IMR-90 (cell line): ENCODE results near the gene MTMR3. TPM values are rescaled to one million over a fixed set of nuclear protein-coding genes. Genes with fewer than 3 reads are reported as not detected.

ENCODE experiments used
- ATAC-seq: fragments of 200-7000 bp; cut with Tn5 transposase; 2 replicates; pipeline ENCODE4 v1.9.1; 2020; ENCODE audit warnings: low read depth, mild to moderate bottlenecking, moderate library complexity
- BruUV-seq: library from RNA; stranded (reverse); fragments of 400-500 nt; replicated peaks from 2 replicates; lab custom pipeline; 2021; lab: Mats Ljungman, UMichigan
- CTCF ChIA-PET: fragments of 300-600 bp; formaldehyde crosslinking; extraction: SDS; loops from one replicate; lab custom pipeline; 2021; ENCODE audit warnings: antibody characterized with exemption; lab: Yijun Ruan, JAX
- POLR2A ChIA-PET: fragments of 300-600 bp; sonication (Branson Sonifier 250); formaldehyde crosslinking; loops from one replicate; lab custom pipeline; 2022; ENCODE audit warnings: antibody characterized with exemption; ENCODE audit not compliant: unreplicated experiment; lab: Charles Lee
- DNase-seq: peaks from one replicate; pipeline ENCODE4 v3.0.0; 2013
- H2AFZ ChIP-seq: replicated peaks from 2 replicates; pipeline ENCODE3; 2013; ENCODE audit warnings: low read length, mild to moderate bottlenecking; ENCODE audit not compliant: poor library complexity
- H2AK5ac ChIP-seq: 2 replicates; pipeline ENCODE4 v1.6.1; 2013; ENCODE audit warnings: low read depth, low read length, inconsistent platforms
- H2AK9ac ChIP-seq: replicated peaks from 2 replicates; pipeline ENCODE3; 2013; ENCODE audit warnings: mild to moderate bottlenecking, low read depth, low read length, moderate library complexity; ENCODE audit not compliant: poor library complexity
- H2BK120ac ChIP-seq: 2 replicates; pipeline ENCODE4 v1.6.1; 2013; ENCODE audit warnings: low read depth, low read length, inconsistent platforms
- H2BK15ac ChIP-seq: 3 replicates; pipeline ENCODE4 v1.6.1; 2013; ENCODE audit warnings: low read depth, low read length, inconsistent platforms
- H2BK20ac ChIP-seq: 2 replicates; pipeline ENCODE4 v1.6.1; 2013; ENCODE audit warnings: low read depth, mild to moderate bottlenecking, inconsistent platforms, low read length, moderate library complexity
- H2BK5ac ChIP-seq: 2 replicates; pipeline ENCODE4 v1.6.1; 2013; ENCODE audit warnings: mild to moderate bottlenecking, low read depth, low read length, inconsistent platforms; ENCODE audit not compliant: poor library complexity, severe bottlenecking
- H3K14ac ChIP-seq: replicated peaks from 2 replicates; pipeline ENCODE4 v1.6.1; 2013; ENCODE audit warnings: low read depth, low read length, inconsistent platforms
- H3K18ac ChIP-seq: 2 replicates; pipeline ENCODE4 v1.6.1; 2013; ENCODE audit warnings: low read depth, low read length, control low read depth
- H3K23ac ChIP-seq: 2 replicates; pipeline ENCODE4 v1.6.1; 2013; ENCODE audit warnings: low read depth, low read length, inconsistent platforms
- H3K27ac ChIP-seq: 2 replicates; pipeline ENCODE4 v1.5.1; 2013; ENCODE audit warnings: mild to moderate bottlenecking, control low read depth, low read length; ENCODE audit not compliant: insufficient read depth
- H3K27me3 ChIP-seq: 2 replicates; pipeline ENCODE4 v1.6.1; 2013; ENCODE audit warnings: low read length; ENCODE audit not compliant: control insufficient read depth, insufficient read depth
- H3K36me3 ChIP-seq: 2 replicates; pipeline ENCODE4 v1.6.1; 2013; ENCODE audit warnings: low read length, mixed read lengths; ENCODE audit not compliant: control insufficient read depth, insufficient read depth
- H3K4ac ChIP-seq: 2 replicates; pipeline ENCODE4 v1.6.1; 2013; ENCODE audit warnings: low read depth, low read length, inconsistent platforms
- H3K4me1 ChIP-seq: 2 replicates; pipeline ENCODE4 v1.6.1; 2013; ENCODE audit warnings: low read length, mixed read lengths; ENCODE audit not compliant: control insufficient read depth, insufficient read depth
- H3K4me2 ChIP-seq: 2 replicates; pipeline ENCODE4 v1.6.1; 2013; ENCODE audit warnings: low read depth, mild to moderate bottlenecking, control low read depth, low read length, moderate library complexity
- H3K4me3 ChIP-seq: 2 replicates; pipeline ENCODE4 v1.5.1; 2013; ENCODE audit warnings: low read depth, mild to moderate bottlenecking, control low read depth, low read length, moderate library complexity; ENCODE audit not compliant: insufficient read depth
- H3K56ac ChIP-seq: 2 replicates; pipeline ENCODE4 v1.6.1; 2013; ENCODE audit warnings: low read length, inconsistent platforms; ENCODE audit not compliant: insufficient read depth; ENCODE audit errors: extremely low read depth
- H3K79me1 ChIP-seq, 2 experiments: 2 replicates each; pipeline ENCODE4 v1.6.1; 2013; ENCODE audit warnings: low read length in 2 of 2, inconsistent platforms in 1 of 2, low read depth in 1 of 2
- H3K9ac ChIP-seq: 2 replicates; pipeline ENCODE4 v1.6.1; 2013; ENCODE audit warnings: low read depth, low read length, control low read depth
- H3K9me1 ChIP-seq: 2 replicates; pipeline ENCODE4 v1.6.1; 2013; ENCODE audit warnings: low read length, inconsistent platforms; ENCODE audit not compliant: insufficient read depth
- H3K9me3 ChIP-seq: 2 replicates; pipeline ENCODE4 v1.6.1; 2013; ENCODE audit warnings: low read length; ENCODE audit not compliant: control insufficient read depth, insufficient read depth
- H4K20me1 ChIP-seq: 2 replicates; pipeline ENCODE4 v1.6.1; 2013; ENCODE audit warnings: low read length, inconsistent platforms; ENCODE audit not compliant: insufficient read depth
- H4K5ac ChIP-seq: 2 replicates; pipeline ENCODE4 v1.6.1; 2013; ENCODE audit warnings: mild to moderate bottlenecking, low read depth, low read length, control low read depth
- H4K8ac ChIP-seq, 2 experiments: 2 replicates each; pipeline ENCODE4 v1.6.1; 2013; ENCODE audit warnings: low read depth in 2 of 2, low read length in 2 of 2, control low read depth in 1 of 2, inconsistent platforms in 1 of 2
- H4K91ac ChIP-seq: 2 replicates; pipeline ENCODE4 v1.6.1; 2013; ENCODE audit warnings: low read depth, low read length, inconsistent platforms; ENCODE audit not compliant: insufficient read depth
- BHLHE40 ChIP-seq: fragments of 150-350 bp; IDR thresholded peaks from 2 replicates; pipeline ENCODE4 v1.6.1; 2016; ENCODE audit warnings: mild to moderate bottlenecking, low read depth, low read length
- CEBPB ChIP-seq: IDR thresholded peaks from 2 replicates; pipeline ENCODE4 v1.6.1; 2012; ENCODE audit warnings: low read depth, low read length, improper control_type of control experiment
- CHD1 ChIP-seq: IDR thresholded peaks from 2 replicates; pipeline ENCODE4 v1.6.1; 2012; ENCODE audit warnings: low read depth, low read length, improper control_type of control experiment
- ELK1 ChIP-seq: fragments of 150-350 bp; IDR thresholded peaks from 2 replicates; pipeline ENCODE4 v1.6.1; 2016; ENCODE audit warnings: low read depth, mild to moderate bottlenecking, low read length, moderate library complexity, borderline replicate concordance
- FOS ChIP-seq: fragments of 150-350 bp; IDR thresholded peaks from 2 replicates; pipeline ENCODE4 v1.6.1; 2016; ENCODE audit warnings: low read depth, low read length
- MAZ ChIP-seq: IDR thresholded peaks from 2 replicates; pipeline ENCODE4 v1.6.1; 2012; ENCODE audit warnings: low read depth, mild to moderate bottlenecking, low read length, improper control_type of control experiment, moderate library complexity, borderline replicate concordance
- MXI1 ChIP-seq: IDR thresholded peaks from 2 replicates; pipeline ENCODE4 v1.6.1; 2012; ENCODE audit warnings: low read depth, mild to moderate bottlenecking, low read length, moderate library complexity, borderline replicate concordance
- NFE2L2 ChIP-seq: fragments of 150-350 bp; IDR thresholded peaks from 2 replicates; pipeline ENCODE4 v1.6.1; 2016; ENCODE audit warnings: low read depth, mild to moderate bottlenecking, low read length
- POLR2A ChIP-seq: IDR thresholded peaks from 2 replicates; pipeline ENCODE4 v1.6.1; 2012; ENCODE audit warnings: mild to moderate bottlenecking, low read depth, low read length
- RAD21 ChIP-seq: IDR thresholded peaks from 2 replicates; pipeline ENCODE4 v1.6.1; 2012; ENCODE audit warnings: low read length, improper control_type of control experiment
- RCOR1 ChIP-seq: IDR thresholded peaks from 2 replicates; pipeline ENCODE4 v1.6.1; 2012; ENCODE audit warnings: mild to moderate bottlenecking, low read length, improper control_type of control experiment; ENCODE audit not compliant: insufficient replicate concordance
- RFX5 ChIP-seq: IDR thresholded peaks from 2 replicates; pipeline ENCODE4 v1.8.0; 2012; ENCODE audit warnings: low read depth, mild to moderate bottlenecking, low read length, moderate library complexity
- SMC3 ChIP-seq: fragments of 150-350 bp; IDR thresholded peaks from 2 replicates; pipeline ENCODE4 v1.6.1; 2016; ENCODE audit warnings: low read depth, mild to moderate bottlenecking, antibody characterized with exemption, low read length, moderate library complexity
- USF2 ChIP-seq: fragments of 150-350 bp; IDR thresholded peaks from 2 replicates; pipeline ENCODE4 v1.6.1; 2017; ENCODE audit warnings: mild to moderate bottlenecking, antibody characterized with exemption, low read length, low read depth
- WGBS, 2 experiments: methylation state at CpG; one replicate each; pipeline versions ENCODE4 v1.1.5 to v1.1.7; 2013; ENCODE audit warnings: missing lambda C conversion rate in 2 of 2; ENCODE audit not compliant: insufficient read length in 1 of 2; ENCODE audit errors: extremely low coverage in 2 of 2; 5-methylcytosine and 5-hydroxymethylcytosine counted together
- dilution Hi-C: fragments of 300-500 bp; cut with HindIII; formaldehyde crosslinking; loops from one replicate; pipeline ENCODE4 v1.14.3; 2018; ENCODE audit warnings: low sequenced_read_pairs; ENCODE audit not compliant: unreplicated experiment
- in situ Hi-C: fragments of 300-500 bp; cut with MboI; formaldehyde crosslinking; loops from 3 replicates; pipeline ENCODE4 v1.14.3; 2019; ENCODE audit warnings: low sequenced_read_pairs, inconsistent platforms, mixed read lengths
- intact Hi-C: fragments of 100-400 bp; cut with micrococcal nuclease; formaldehyde crosslinking; loops from 2 replicates; pipeline ENCODE4 v1.10.0; 2022
- polyA plus RNA-seq, 3 experiments: library from polyadenylated mRNA; depleted of rRNA; stranded (reverse); fragments of >200 nt; gene quantifications; 2 replicates each; pipeline ENCODE4 v1.2.3, GENCODE V29; 2012; ENCODE audit warnings: low replicate concordance in 1 of 3
- total RNA-seq: library from RNA; depleted of rRNA; stranded (reverse); fragments of >200 nt; gene quantifications from 2 replicates; pipeline ENCODE4 v1.2.3, GENCODE V29; 2012

MTMR3 gene
- total and polyA plus RNA-seq, 2 of the 4 experiments (the other 2 are of a cell fraction) = 21.3 to 29.4 TPM

- peaks cover 9% of the 10 kb centered on the region for H3K36me3 ChIP-seq
These were observed 106.5 kb downstream of the MTMR3 start for GRCh38 chr22:29989446-29989845.

More at GRCh38 chr22:29989446-29989845, 106.5 kb downstream of the MTMR3 start:
- Histone ChIP-seq H4K8ac (no peak overlapping the region), H3K27me3 (no peaks in the 10 kb centered on the region), H3K56ac (no peak overlapping the region), H3K4me3 (no peak overlapping the region), H3K9me1 (peaks cover 4% of the 10 kb centered on the region; the same call in 1 of the 2 replicates), H3K4me1 (peaks cover 10% of the 10 kb centered on the region), H3K18ac (no peak overlapping the region), H2BK120ac (no peak overlapping the region), H4K20me1 (peaks cover 14% of the 10 kb centered on the region; the same call in 1 of the 2 replicates), H2AFZ (no peak overlapping the region), H4K5ac (no peak overlapping the region), H2BK15ac (no peak overlapping the region), H3K9me3 (no peaks in the 10 kb centered on the region), H2BK5ac (no peak overlapping the region), H3K4ac (no peak overlapping the region), H3K14ac (no peak overlapping the region), H3K79me1 (peaks cover 4 to 30% of the 10 kb centered on the region in 2 experiments; a peak in 3 of 4 replicates), H2BK20ac (no peak overlapping the region), H4K91ac (no peak overlapping the region), H3K4me2 (no peak overlapping the region), H3K9ac (no peak overlapping the region), H2AK5ac (no peak overlapping the region), H3K27ac (no peak overlapping the region), H3K23ac (no peak overlapping the region), H2AK9ac (no peak overlapping the region)
- WGBS, 2 experiments = no CpG with 5 or more reads among the region's 6 CpGs
- dilution Hi-C loops (no loop called here), in situ Hi-C loops (no loop called here), intact Hi-C loops (no loop called here)
- ChIA-PET CTCF (no interaction called here), POLR2A (no interaction called here)
- DNase-seq = no peak
- no TSS peak for BruUV-seq
- TF ChIP-seq CEBPB (no peak), RFX5 (no peak), RAD21 (no peak), BHLHE40 (no peak), POLR2A (no peak), ELK1 (no peak), SMC3 (no peak), FOS (no peak), MXI1 (no peak), CHD1 (no peak), USF2 (no peak), NFE2L2 (no peak), MAZ (no peak), RCOR1 (no peak)
- no peak for ATAC-seq
